GM23248 (cell line): ENCODE measurements around the gene CCT6A.
"Not testable (repeated sequence)": the region's sequence is repeated elsewhere in the genome, so short reads cannot be mapped to it uniquely, and the experiment has no call there.

Source experiments
- EZH2 ChIP-seq: fragments of 200-600 bp; sonication (generic); IDR thresholded peaks from 2 replicates; pipeline ENCODE4 v1.6.1; 2018; ENCODE audit warnings: antibody characterized with exemption, mild to moderate bottlenecking; ENCODE audit not compliant: insufficient read depth, poor library complexity, severe bottlenecking
- EZH2phosphoT487 ChIP-seq: fragments of 200-600 bp; sonication (generic); IDR thresholded peaks from 2 replicates; pipeline ENCODE4 v1.6.1; 2018; ENCODE audit warnings: antibody characterized with exemption, moderate library complexity, mild to moderate bottlenecking, low read depth; ENCODE audit not compliant: insufficient read depth

DNA sequence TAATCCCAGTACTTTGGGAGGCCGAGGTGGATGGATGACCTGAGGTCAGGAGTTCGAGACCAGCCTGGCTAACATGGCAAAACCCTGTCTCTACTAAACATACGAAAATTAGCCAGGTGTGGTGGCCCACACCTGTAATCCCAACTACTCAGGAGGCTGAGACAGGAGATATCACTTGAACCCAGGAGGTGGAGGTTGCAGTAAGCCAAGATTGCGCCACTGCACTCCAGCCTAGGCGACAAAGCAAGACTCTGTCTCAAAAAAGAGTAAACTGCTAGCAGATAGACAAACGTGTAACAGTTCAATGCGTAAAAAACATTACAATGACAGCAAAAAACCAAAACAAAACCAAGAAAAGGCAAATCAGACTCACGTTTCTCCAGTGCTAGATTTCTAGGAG, 20.0 kb upstream of the CCT6A start:
- not testable (repeated sequence) for TF ChIP-seq EZH2, EZH2phosphoT487
